Keratinocyte (primary cell): Measurements from ENCODE around the gene ETNK1.

Experiments
- EZH2 ChIP-seq: IDR thresholded peaks from one replicate; pipeline ENCODE4 v1.6.1; 2012; ENCODE audit warnings: inconsistent platforms, mild to moderate bottlenecking, low read length, moderate library complexity
- TF ChIP-seq, protein P1 (sequence below), 3 experiments: IDR thresholded peaks in 1 of 3; conservative IDR thresholded peaks in 1 of 3; optimal IDR thresholded peaks in 1 of 3; 2 replicates in 2 of 3; 3 replicates in 1 of 3; pipeline versions ENCODE3 to v1.5.1; 2011; ENCODE audit warnings: low read length in 3 of 3, mild to moderate bottlenecking in 3 of 3, moderate library complexity in 2 of 3, control low read depth in 1 of 3, inconsistent platforms in 1 of 3; ENCODE audit not compliant: insufficient read depth in 2 of 3; ENCODE audit errors: extremely low read depth in 1 of 3

GRCh38 chr12:22617630-22618029, 7.3 kb upstream of the ETNK1 start:
- TF ChIP-seq, protein P1, sequence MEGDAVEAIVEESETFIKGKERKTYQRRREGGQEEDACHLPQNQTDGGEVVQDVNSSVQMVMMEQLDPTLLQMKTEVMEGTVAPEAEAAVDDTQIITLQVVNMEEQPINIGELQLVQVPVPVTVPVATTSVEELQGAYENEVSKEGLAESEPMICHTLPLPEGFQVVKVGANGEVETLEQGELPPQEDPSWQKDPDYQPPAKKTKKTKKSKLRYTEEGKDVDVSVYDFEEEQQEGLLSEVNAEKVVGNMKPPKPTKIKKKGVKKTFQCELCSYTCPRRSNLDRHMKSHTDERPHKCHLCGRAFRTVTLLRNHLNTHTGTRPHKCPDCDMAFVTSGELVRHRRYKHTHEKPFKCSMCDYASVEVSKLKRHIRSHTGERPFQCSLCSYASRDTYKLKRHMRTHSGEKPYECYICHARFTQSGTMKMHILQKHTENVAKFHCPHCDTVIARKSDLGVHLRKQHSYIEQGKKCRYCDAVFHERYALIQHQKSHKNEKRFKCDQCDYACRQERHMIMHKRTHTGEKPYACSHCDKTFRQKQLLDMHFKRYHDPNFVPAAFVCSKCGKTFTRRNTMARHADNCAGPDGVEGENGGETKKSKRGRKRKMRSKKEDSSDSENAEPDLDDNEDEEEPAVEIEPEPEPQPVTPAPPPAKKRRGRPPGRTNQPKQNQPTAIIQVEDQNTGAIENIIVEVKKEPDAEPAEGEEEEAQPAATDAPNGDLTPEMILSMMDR (optimal IDR thresholded peaks at IDR 0.05 in 1 of 3, IDR thresholded peaks at IDR 0.05 in 1 of 3, conservative IDR thresholded peaks at IDR 0.05 in 1 of 3; ENCODE audit: extremely low read depth in 1 of 3, insufficient read depth in 2 of 3, low read length in 3 of 3): no peak
- TF ChIP-seq EZH2: no peak
